ENCODE measurements around the gene SURF6. TPM values are rescaled to one million over a fixed set of nuclear protein-coding genes. Genes with fewer than 3 reads are reported as not detected.
"Not testable (repeated sequence)": the region's sequence is repeated elsewhere in the genome, so short reads cannot be mapped to it uniquely, and the experiment has no call there.

SURF6 gene
- total RNA-seq, 1 experiment from 2014 or later, result 16.1 TPM

GRCh38 chr9:133301253-133302230 is 34.4 kb downstream of the SURF6 start:
- H3K27me3 ChIP-seq (ENCODE audit: control insufficient read depth, insufficient read depth, low read length), result no peaks in the 10 kb centered on the region

GRCh38 chr9:133299996-133300395 is 36.0 kb downstream of the SURF6 start:
- BruUV-seq (replicated peaks); H3K27me3 ChIP-seq (ENCODE audit: control insufficient read depth, insufficient read depth, low read length); H3K9me3 ChIP-seq (ENCODE audit: control insufficient read depth, insufficient read depth, low read depth, low read length); DNase-seq (ENCODE audit: low read depth, low spot score); CTCF ChIA-PET; H3K4me3 ChIP-seq (ENCODE audit: low read depth in 2 of 2, low read length in 2 of 2); H3K4me1 ChIP-seq (ENCODE audit: control insufficient read depth, insufficient read depth, low read length); H3K27ac ChIP-seq (ENCODE audit: low read length); in situ Hi-C loops (cut with HindIII; ENCODE audit: low pct_unique_long_range_greater_than_20kb, low sequenced_read_pairs); H3K36me3 ChIP-seq (ENCODE audit: control insufficient read depth, insufficient read depth, low read length); intact Hi-C loops (cut with micrococcal nuclease; ENCODE audit: unreplicated experiment); ATAC-seq; POLR2A ChIA-PET: not testable (repeated sequence)

More at GRCh38 chr9:133301253-133302230, 34.4 kb downstream of the SURF6 start:
- no peak for ATAC-seq
- no peaks in the 10 kb centered on the region for H3K9me3 ChIP-seq (ENCODE audit: control insufficient read depth, insufficient read depth, low read depth, low read length)
- no peaks in the 10 kb centered on the region for H3K4me1 ChIP-seq (ENCODE audit: control insufficient read depth, insufficient read depth, low read length)
- TF ChIP-seq TCF7L2 (IDR thresholded peaks at IDR 0.05; ENCODE audit: low read depth, low read length), result no peak
- TF ChIP-seq SIN3A (IDR thresholded peaks at IDR 0.05; ENCODE audit: borderline replicate concordance, insufficient read depth, low read depth, low read length), result no peak
- TF ChIP-seq REST (IDR thresholded peaks at IDR 0.05; ENCODE audit: insufficient read depth in 1 of 2, low read depth in 2 of 2, low read length in 1 of 2), result no peak
- no peak for TF ChIP-seq POLR2AphosphoS5 (IDR thresholded peaks at IDR 0.05; ENCODE audit: low read depth, low read length)
- no peak for TF ChIP-seq CTCF (IDR thresholded peaks at IDR 0.05)
- CTCF ChIA-PET, result no interaction called here
- no TSS peak for BruUV-seq (replicated peaks)
- no peaks in the 10 kb centered on the region for H3K36me3 ChIP-seq (ENCODE audit: control insufficient read depth, insufficient read depth, low read length)
- no peak overlapping the region for H3K4me3 ChIP-seq (ENCODE audit: low read depth in 2 of 2, low read length in 2 of 2)
- no peak for DNase-seq (ENCODE audit: low read depth, low spot score)
- POLR2A ChIA-PET, result no interaction called here
- in situ Hi-C loops (cut with HindIII; ENCODE audit: low pct_unique_long_range_greater_than_20kb, low sequenced_read_pairs) (no loop called here), intact Hi-C loops (cut with micrococcal nuclease; ENCODE audit: unreplicated experiment) (no loop called here)
- no peak overlapping the region for H3K27ac ChIP-seq (ENCODE audit: low read length)

GRCh38 chr9:133294257-133294656 is 41.7 kb downstream of the SURF6 start:
- no peaks in the 10 kb centered on the region for H3K4me1 ChIP-seq (ENCODE audit: control insufficient read depth, insufficient read depth, low read length)
- peaks cover 7% of the 10 kb centered on the region for H3K27me3 ChIP-seq (ENCODE audit: control insufficient read depth, insufficient read depth, low read length)
- ATAC-seq (no peak), DNase-seq (ENCODE audit: low read depth, low spot score) (no peak)
- no peak overlapping the region for H3K27ac ChIP-seq (ENCODE audit: low read length)
- TF ChIP-seq POLR2AphosphoS5 (IDR thresholded peaks at IDR 0.05; ENCODE audit: low read depth, low read length) (no peak), CTCF (IDR thresholded peaks at IDR 0.05) (no peak), TCF7L2 (IDR thresholded peaks at IDR 0.05; ENCODE audit: low read depth, low read length) (no peak), REST (IDR thresholded peaks at IDR 0.05; ENCODE audit: insufficient read depth in 1 of 2, low read depth in 2 of 2, low read length in 1 of 2) (no peak), SIN3A (IDR thresholded peaks at IDR 0.05; ENCODE audit: borderline replicate concordance, insufficient read depth, low read depth, low read length) (no peak)
- H3K4me3 ChIP-seq (ENCODE audit: low read depth in 2 of 2, low read length in 2 of 2), result no peak overlapping the region
- ChIA-PET CTCF (no interaction called here), POLR2A (no interaction called here)
- no peaks in the 10 kb centered on the region for H3K9me3 ChIP-seq (ENCODE audit: control insufficient read depth, insufficient read depth, low read depth, low read length)
- no TSS peak for BruUV-seq (replicated peaks)
- in situ Hi-C loops (cut with HindIII; ENCODE audit: low pct_unique_long_range_greater_than_20kb, low sequenced_read_pairs), result no loop called here
- intact Hi-C loops (cut with micrococcal nuclease; ENCODE audit: unreplicated experiment), result no loop called here
- no peaks in the 10 kb centered on the region for H3K36me3 ChIP-seq (ENCODE audit: control insufficient read depth, insufficient read depth, low read length)
